ENCODE results near the gene ERF.

ERF gene

DNA sequence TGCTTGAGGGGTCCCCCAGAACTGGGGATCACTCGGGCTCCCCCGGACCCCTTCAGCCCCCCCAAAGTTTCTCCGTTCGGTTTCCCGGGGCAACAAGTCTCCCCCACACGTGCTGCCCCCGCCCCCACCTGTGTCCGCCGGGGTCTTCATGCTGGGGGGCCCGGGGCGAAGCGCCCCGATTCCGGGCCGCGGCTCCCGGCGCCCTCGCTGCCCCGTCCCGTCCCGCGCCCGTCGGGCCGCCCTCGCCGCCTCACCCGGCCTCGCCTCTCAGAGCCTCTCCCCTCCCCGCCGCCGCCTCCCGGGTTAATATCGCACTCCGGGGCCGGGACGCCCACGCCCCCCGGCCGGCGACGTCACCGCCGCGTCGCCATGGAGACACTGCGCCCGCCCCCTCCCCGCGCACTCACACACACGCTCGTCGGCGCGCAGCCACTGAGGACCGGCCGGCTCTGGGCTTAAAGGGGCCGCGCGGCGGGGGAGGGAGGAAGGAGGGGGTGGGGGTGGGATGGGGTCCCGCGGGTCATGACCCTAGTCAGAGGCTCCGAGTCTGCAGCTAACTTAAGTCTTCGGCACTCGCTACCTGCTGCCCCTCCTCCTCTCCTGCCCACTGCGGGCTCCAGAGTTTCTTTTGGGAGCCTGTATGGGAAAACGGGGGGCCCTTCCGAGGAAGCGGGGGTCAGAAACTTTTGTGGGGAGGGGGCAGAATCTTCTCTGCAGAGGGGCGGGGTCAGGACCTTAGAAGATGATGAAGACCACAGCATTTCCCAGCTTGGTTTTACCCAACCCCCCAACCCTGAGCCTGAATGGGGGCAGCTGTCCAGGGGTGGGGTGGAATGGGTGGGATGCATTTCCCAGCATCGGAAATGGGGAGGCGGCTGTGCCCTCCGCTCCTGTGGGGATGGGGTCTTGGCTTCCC lies at the start of gene ERF:
ERF (minus strand) TSS at position 279 of the 916 bp plus-strand sequence; CDS start at position 150, 129 bp downstream.
- peak within 1 kb of the TSS; percentile 88 for H3K27ac Mint-ChIP-seq
- H3K4me3 Mint-ChIP-seq = peak within 1 kb of the TSS; percentile 88
- H3K27me3 Mint-ChIP-seq = peaks cover 20% of the 10 kb centered on the region
- H3K36me3 Mint-ChIP-seq (ENCODE audit: low read depth) = peaks cover 26% of the 10 kb centered on the region
- intact Hi-C loops (cut with micrococcal nuclease) = loop anchor here (1.0 kb wide), 1 partner anchor 28 kb away; no protein-coding TSS in a partner anchor
- H3K9me3 Mint-ChIP-seq = no peaks in the 10 kb centered on the region
- H3K4me1 Mint-ChIP-seq (ENCODE audit: low read depth) = peaks cover 48% of the 10 kb centered on the region

DNA sequence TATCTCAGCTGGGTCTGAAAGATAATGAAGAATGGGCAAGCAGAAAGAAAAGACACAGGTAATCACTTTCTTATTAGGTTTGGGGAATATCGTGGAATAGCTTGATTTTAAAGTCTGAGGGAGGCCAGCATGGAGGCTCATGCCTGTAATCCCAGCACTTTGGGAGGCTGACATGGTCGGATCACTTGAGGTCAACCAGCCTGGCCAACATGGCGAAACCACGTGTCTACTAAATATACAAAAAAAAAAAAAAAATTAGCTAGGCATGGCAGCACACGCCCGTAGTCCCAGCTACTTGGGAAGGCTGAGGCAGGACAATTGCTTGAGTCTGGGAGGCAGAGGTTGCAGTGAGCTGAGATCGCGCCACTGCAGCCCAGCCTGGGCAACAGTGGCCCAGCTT lies 48.9 kb upstream of the ERF start:
- intact Hi-C loops (cut with micrococcal nuclease) = no loop called here

DNA sequence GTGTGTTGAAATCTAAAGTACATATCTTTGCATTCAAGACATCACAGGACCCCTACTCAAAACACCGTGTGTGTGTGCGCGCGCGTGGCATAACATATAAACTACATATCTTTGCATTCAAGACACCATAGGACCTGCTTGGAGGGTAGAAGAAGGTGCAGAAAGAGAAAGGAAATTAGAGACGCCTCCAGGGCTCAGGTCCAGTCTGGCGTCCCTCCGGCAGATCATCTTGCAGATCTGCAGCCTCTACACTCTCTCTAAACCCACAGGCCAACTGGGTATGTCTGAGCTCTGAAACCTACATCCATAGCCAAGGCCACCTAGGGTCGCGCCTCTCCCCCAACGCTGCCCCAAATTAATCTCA lies 48.2 kb upstream of the ERF start:
- Mint-ChIP-seq H3K4me1 (ENCODE audit: low read depth) (peaks cover 35% of the 10 kb centered on the region), H3K27ac (peak overlapping the region; percentile 75), H3K9me3 (no peaks in the 10 kb centered on the region), H3K27me3 (peaks cover 8% of the 10 kb centered on the region), H3K36me3 (ENCODE audit: low read depth) (no peaks in the 10 kb centered on the region), H3K4me3 (no peak overlapping the region)
- intact Hi-C loops (cut with micrococcal nuclease) = no loop called here

More for the DNA sequence above, 48.9 kb upstream of the ERF start:
- peaks cover 35% of the 10 kb centered on the region for H3K4me1 Mint-ChIP-seq (ENCODE audit: low read depth)
- H3K27ac Mint-ChIP-seq = peak overlapping the region; percentile 75
- H3K9me3 Mint-ChIP-seq = no peaks in the 10 kb centered on the region
- no peak overlapping the region for H3K4me3 Mint-ChIP-seq
- no peaks in the 10 kb centered on the region for H3K36me3 Mint-ChIP-seq (ENCODE audit: low read depth)
- peaks cover 8% of the 10 kb centered on the region for H3K27me3 Mint-ChIP-seq

DNA sequence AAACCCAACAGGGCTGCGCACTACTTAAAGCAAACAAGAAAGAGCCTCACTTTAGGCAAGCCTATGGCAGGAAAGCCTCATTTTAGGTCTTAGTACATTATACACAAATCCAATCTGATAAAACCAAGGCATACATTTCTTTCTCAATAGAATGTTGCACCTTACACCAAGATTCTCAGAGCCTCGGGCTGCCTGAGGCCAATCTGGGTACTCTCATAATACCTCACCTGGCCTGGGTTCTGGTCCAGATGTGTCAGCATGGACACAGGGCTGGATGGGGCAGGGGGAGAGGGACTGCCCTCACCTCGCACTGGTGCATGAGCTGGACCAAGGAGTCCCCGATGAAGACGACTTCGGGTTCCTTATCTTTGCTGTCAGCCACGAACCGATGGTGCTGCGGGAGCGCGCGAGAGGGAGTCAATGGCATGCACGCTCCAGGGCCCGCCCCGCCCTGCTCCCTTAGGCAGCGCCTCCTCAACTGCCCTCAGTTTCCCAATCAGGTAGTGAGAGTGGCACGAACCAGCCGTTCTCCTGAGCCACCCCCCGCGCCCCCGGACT lies 46.8 kb upstream of the ERF start, which contains the start of gene PRR19:
PRR19 (plus strand) TSS at position 487 of the 558 bp plus-strand sequence. CDS start 7,453 bp downstream, outside the sequence.
- peak within 1 kb of the TSS; percentile 89 for H3K4me3 Mint-ChIP-seq
- peak within 1 kb of the TSS; percentile 75 for H3K27ac Mint-ChIP-seq
- no peaks in the 10 kb centered on the region for H3K9me3 Mint-ChIP-seq
- intact Hi-C loops (cut with micrococcal nuclease) = no loop called here
- H3K36me3 Mint-ChIP-seq (ENCODE audit: low read depth) = peaks cover 4% of the 10 kb centered on the region
- H3K27me3 Mint-ChIP-seq = peaks cover 8% of the 10 kb centered on the region
- peaks cover 29% of the 10 kb centered on the region for H3K4me1 Mint-ChIP-seq (ENCODE audit: low read depth)

DNA sequence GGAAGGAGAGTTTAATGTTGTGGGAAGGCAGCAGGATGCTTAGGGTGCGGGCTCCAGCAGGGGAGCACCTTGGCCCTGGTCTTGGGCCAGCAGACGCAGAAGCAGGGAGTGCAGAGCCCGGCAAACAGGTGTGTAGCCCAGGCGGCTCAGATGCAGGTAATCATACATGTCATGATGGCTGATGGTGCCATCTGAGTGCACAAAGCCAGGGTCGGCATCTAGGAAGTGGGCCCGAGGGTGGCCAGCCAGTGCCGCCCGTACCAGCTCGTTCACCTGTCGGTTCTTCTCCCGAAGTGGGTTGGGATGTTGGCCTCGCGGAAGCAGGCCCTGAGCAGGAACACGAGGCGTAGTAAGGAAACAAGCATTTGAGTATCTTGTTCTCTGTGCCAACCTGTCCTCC lies 42.1 kb upstream of the ERF start:
- intact Hi-C loops (cut with micrococcal nuclease) = loop anchor here (10.0 kb wide), 1 partner anchor 192 kb away; no protein-coding TSS in a partner anchor
- Mint-ChIP-seq H3K9me3 (no peaks in the 10 kb centered on the region), H3K27ac (no peak overlapping the region), H3K27me3 (no peaks in the 10 kb centered on the region), H3K4me3 (no peak overlapping the region), H3K36me3 (ENCODE audit: low read depth) (peaks cover 41% of the 10 kb centered on the region), H3K4me1 (ENCODE audit: low read depth) (peaks cover 13% of the 10 kb centered on the region)

DNA sequence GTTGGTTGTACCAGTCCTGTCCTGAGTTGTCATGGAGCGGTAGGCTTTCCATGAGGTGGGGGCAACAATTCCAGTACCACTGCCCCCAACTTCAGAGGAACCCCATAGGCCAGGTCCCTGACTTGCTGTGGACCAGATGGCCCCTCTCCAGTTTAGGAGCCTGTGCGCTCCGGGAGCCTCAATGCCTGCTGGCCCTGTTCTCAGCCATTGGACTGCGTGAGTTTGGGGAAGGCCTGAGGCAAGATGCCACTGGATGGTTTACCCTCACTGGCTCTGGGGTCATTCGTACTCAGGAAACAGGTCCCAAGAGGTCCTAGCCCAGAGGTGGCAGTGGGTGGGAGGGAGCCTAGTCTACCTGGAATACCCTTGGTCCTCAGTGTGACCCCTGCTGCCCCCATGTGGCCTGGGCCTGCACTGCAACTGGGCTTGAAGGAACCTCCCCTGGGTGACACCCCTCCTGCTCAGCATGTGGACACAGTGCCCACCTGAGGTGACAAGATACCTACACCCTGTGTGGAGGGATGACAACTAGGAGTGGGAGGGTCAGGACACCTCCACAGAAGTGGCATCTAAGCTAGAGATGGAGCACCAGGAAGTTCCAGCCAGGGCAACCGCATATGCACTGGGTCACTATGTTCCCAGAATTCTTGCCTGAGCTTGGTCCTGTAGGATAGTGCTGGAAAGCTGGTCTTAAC lies 41.0 kb upstream of the ERF start:
- H3K27me3 Mint-ChIP-seq = no peaks in the 10 kb centered on the region
- peaks cover 52% of the 10 kb centered on the region for H3K36me3 Mint-ChIP-seq (ENCODE audit: low read depth)
- intact Hi-C loops (cut with micrococcal nuclease) = loop anchor here (10.0 kb wide), 1 partner anchor 191 kb away; no protein-coding TSS in a partner anchor
- no peak overlapping the region for H3K4me3 Mint-ChIP-seq
- peaks cover 9% of the 10 kb centered on the region for H3K4me1 Mint-ChIP-seq (ENCODE audit: low read depth)
- no peak overlapping the region for H3K27ac Mint-ChIP-seq
- no peaks in the 10 kb centered on the region for H3K9me3 Mint-ChIP-seq

DNA sequence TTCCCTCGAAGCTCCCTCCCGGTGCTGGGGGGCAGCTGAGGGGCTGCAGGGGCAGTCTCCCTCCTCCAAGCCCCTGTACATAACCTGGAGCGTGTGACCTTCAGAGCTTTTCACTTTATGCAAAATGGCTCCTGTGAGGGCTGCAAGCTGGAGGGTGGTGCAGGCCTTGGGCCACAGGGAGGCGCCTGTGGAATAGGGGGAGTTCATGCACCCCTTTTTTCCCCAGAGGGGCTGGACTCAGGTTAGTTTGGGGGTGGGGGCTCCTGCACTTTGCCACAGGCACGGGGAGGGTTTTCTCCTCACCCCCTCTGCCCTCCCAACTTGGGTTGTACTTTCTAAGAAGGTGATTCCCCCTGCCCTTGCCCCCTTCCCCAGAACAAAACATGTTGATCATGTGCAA lies 40.4 kb upstream of the ERF start:
- peaks cover 58% of the 10 kb centered on the region for H3K36me3 Mint-ChIP-seq (ENCODE audit: low read depth)
- H3K27me3 Mint-ChIP-seq = no peaks in the 10 kb centered on the region
- no peak overlapping the region for H3K4me3 Mint-ChIP-seq
- intact Hi-C loops (cut with micrococcal nuclease) = loop anchor here (10.0 kb wide), 1 partner anchor 191 kb away; no protein-coding TSS in a partner anchor
- peaks cover 6% of the 10 kb centered on the region for H3K4me1 Mint-ChIP-seq (ENCODE audit: low read depth)
- no peak overlapping the region for H3K27ac Mint-ChIP-seq
- no peaks in the 10 kb centered on the region for H3K9me3 Mint-ChIP-seq

DNA sequence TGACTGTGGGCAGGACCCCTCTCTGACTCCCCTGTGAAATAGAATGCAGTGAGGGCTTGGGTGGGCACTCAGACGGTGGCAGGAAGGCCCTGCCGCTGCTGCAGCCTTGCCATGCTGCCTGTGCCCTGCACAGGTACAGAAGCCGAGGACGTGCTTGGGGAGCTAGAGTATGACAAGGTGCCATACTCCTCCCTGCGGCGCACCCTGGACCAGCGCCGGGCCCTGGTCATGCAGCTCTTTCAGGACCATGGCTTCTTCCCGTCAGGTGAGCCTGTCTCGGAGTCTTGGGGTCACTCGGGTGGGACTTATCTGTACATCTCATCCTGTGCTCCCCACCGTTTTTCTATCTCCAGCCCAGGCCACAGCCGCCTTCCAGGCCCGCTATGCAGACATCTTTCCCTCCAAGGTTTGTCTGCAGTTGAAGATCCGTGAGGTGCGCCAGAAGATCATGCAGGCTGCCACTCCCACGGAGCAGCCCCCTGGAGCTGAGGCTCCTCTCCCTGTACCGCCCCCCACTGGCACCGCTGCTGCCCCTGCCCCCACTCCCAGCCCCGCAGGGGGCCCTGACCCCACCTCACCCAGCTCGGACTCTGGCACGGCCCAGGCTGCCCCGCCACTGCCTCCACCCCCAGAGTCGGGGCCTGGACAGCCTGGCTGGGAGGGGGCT lies 39.7 kb upstream of the ERF start:
- peaks cover 66% of the 10 kb centered on the region for H3K36me3 Mint-ChIP-seq (ENCODE audit: low read depth)
- no peak overlapping the region for H3K27ac Mint-ChIP-seq
- H3K4me3 Mint-ChIP-seq = no peak overlapping the region
- H3K27me3 Mint-ChIP-seq = no peaks in the 10 kb centered on the region
- intact Hi-C loops (cut with micrococcal nuclease) = loop anchor here (10.0 kb wide), 1 partner anchor 190 kb away; no protein-coding TSS in a partner anchor
- H3K9me3 Mint-ChIP-seq = no peaks in the 10 kb centered on the region
- H3K4me1 Mint-ChIP-seq (ENCODE audit: low read depth) = peaks cover 6% of the 10 kb centered on the region

DNA sequence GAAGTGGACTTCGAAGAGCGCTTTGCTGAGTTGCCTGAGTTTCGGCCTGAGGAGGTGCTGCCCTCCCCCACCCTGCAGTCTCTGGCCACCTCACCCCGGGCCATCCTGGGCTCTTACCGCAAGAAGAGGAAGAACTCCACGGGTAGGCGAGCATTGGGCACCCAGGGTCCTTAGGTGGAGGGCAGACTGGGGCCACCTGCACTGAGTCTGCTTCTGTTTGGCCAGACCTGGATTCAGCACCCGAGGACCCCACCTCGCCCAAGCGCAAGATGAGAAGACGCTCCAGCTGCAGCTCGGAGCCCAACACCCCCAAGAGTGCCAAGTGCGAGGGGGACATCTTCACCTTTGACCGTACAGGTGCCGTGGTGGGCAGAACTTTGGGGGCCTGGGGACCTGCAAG lies 39.0 kb upstream of the ERF start:
- Mint-ChIP-seq H3K27ac (no peak overlapping the region), H3K36me3 (ENCODE audit: low read depth) (peaks cover 72% of the 10 kb centered on the region), H3K4me1 (ENCODE audit: low read depth) (peaks cover 6% of the 10 kb centered on the region), H3K27me3 (no peaks in the 10 kb centered on the region), H3K4me3 (no peak overlapping the region), H3K9me3 (no peaks in the 10 kb centered on the region)
- intact Hi-C loops (cut with micrococcal nuclease) = loop anchor here (10.0 kb wide), 1 partner anchor 189 kb away; no protein-coding TSS in a partner anchor

DNA sequence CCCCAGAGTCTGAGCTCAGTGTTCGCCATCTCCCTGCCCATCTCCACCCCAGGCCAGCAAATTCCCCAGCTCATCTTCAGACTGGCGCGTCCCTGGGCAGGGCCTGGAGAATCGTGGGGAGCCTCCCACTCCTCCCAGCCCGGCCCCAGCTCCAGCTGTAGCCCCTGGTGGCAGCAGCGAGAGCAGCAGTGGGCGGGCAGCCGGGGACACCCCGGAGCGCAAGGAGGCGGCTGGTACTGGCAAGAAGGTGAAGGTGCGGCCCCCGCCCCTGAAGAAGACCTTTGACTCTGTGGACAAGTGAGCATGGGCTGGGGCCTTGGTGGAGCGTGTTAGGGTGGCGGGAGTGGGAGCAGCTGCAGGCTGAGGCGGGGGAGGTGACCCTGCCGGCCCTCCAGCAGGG lies 38.6 kb upstream of the ERF start:
- H3K36me3 Mint-ChIP-seq (ENCODE audit: low read depth) = peaks cover 76% of the 10 kb centered on the region
- no peaks in the 10 kb centered on the region for H3K9me3 Mint-ChIP-seq
- H3K27me3 Mint-ChIP-seq = no peaks in the 10 kb centered on the region
- H3K4me1 Mint-ChIP-seq (ENCODE audit: low read depth) = peaks cover 8% of the 10 kb centered on the region
- H3K27ac Mint-ChIP-seq = no peak overlapping the region
- no peak overlapping the region for H3K4me3 Mint-ChIP-seq
- intact Hi-C loops (cut with micrococcal nuclease) = loop anchor here (10.0 kb wide), 1 partner anchor 189 kb away; no protein-coding TSS in a partner anchor

DNA sequence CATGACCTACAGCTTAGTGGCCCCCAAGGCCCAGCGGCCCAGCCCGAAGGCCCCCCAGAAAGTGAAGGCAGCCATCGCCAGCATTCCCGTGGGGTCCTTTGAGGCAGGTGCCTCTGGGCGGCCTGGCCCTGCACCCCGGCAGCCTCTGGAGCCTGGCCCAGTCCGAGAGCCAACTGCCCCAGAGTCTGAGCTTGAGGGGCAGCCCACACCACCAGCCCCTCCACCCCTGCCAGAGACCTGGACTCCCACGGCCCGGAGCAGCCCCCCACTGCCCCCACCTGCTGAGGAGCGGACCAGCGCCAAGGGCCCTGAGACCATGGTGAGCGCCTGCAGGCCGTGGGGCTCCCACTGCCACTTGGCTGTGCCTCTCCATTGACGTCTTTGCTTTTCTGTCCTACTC lies 38.0 kb upstream of the ERF start:
- H3K27ac Mint-ChIP-seq = no peak overlapping the region
- intact Hi-C loops (cut with micrococcal nuclease) = loop anchor here (10.0 kb wide), 1 partner anchor 188 kb away; no protein-coding TSS in a partner anchor
- peaks cover 12% of the 10 kb centered on the region for H3K4me1 Mint-ChIP-seq (ENCODE audit: low read depth)
- H3K4me3 Mint-ChIP-seq = no peak overlapping the region
- no peaks in the 10 kb centered on the region for H3K27me3 Mint-ChIP-seq
- H3K9me3 Mint-ChIP-seq = no peaks in the 10 kb centered on the region
- peaks cover 82% of the 10 kb centered on the region for H3K36me3 Mint-ChIP-seq (ENCODE audit: low read depth)

DNA sequence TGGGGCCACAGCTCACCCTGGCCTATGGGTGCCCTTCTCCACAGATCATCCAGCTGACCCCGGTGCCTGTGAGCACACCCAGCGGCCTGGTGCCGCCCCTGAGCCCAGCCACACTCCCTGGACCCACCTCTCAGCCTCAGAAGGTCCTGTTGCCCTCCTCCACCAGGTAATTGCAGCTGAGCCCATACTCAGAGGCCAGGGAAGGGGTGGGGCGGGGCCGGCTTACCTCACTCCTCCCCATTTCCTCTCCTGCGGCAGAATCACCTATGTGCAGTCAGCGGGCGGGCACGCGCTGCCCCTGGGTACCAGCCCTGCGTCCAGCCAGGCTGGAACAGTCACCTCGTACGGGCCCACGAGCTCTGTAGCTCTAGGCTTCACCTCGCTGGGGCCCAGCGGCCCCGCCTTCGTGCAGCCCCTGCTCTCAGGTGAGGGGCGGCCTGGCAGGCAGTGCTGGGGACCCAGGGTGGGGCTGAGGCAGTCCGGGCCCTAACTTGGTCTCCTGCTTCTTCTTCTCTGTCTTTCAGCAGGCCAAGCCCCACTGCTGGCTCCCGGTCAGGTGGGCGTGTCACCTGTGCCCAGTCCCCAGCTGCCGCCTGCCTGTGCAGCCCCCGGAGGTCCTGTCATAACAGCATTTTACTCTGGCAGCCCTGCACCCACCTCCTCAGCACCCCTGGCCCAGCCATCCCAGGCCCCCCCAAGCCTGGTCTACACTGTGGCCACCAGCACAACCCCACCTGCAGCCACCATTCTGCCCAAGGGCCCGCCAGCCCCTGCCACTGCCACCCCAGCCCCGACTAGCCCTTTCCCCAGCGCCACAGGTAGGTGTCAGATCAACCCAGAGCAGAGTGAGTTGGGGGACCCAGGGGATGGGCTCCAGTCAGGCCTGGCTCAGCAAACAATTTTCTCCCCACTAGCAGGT lies 37.4 kb upstream of the ERF start:
- Mint-ChIP-seq H3K27ac (no peak overlapping the region), H3K4me3 (no peak overlapping the region), H3K36me3 (ENCODE audit: low read depth) (peaks cover 89% of the 10 kb centered on the region), H3K9me3 (no peaks in the 10 kb centered on the region), H3K27me3 (no peaks in the 10 kb centered on the region), H3K4me1 (ENCODE audit: low read depth) (peaks cover 16% of the 10 kb centered on the region)
- intact Hi-C loops (cut with micrococcal nuclease) = loop anchor here (10.0 kb wide), 1 partner anchor 188 kb away; no protein-coding TSS in a partner anchor
